Thymus (tissue), 11 donors: ENCODE results near the gene RUFY2. TPM values are rescaled to one million over a fixed set of nuclear protein-coding genes. Genes with fewer than 3 reads are reported as not detected.

Experiments used
- DNase-seq, 9 donors: peaks; one replicate each; pipeline ENCODE4 v3.0.0-alpha.2; 2013; ENCODE audit warnings: low spot score in 9 of 9, low read depth in 6 of 9, missing footprints in 1 of 9
- H3K27ac ChIP-seq, 2 donors: one replicate each; pipeline ENCODE4 v1.5.1; 2013; ENCODE audit warnings: control low read depth in 1 of 2, low read depth in 1 of 2, low read length in 1 of 2, mild to moderate bottlenecking in 1 of 2, moderate library complexity in 1 of 2
- H3K27me3 ChIP-seq, 2 donors: one replicate each; pipeline ENCODE4 v1.5.1; 2013; ENCODE audit warnings: low read length in 1 of 2; ENCODE audit not compliant: control insufficient read depth in 2 of 2, insufficient read depth in 1 of 2
- H3K36me3 ChIP-seq, 2 donors: one replicate each; pipeline ENCODE4 v1.5.1; 2013; ENCODE audit warnings: low read length in 1 of 2, mild to moderate bottlenecking in 1 of 2, moderate library complexity in 1 of 2; ENCODE audit not compliant: control insufficient read depth in 2 of 2, insufficient read depth in 2 of 2
- H3K4me1 ChIP-seq, 2 donors: one replicate each; pipeline ENCODE4 v1.5.1; 2013; ENCODE audit warnings: low read length in 2 of 2; ENCODE audit not compliant: control insufficient read depth in 2 of 2, insufficient read depth in 2 of 2
- H3K4me3 ChIP-seq, 2 donors: one replicate each; pipeline ENCODE4 v1.5.1; 2013; ENCODE audit warnings: low read length in 2 of 2, control low read depth in 1 of 2, mild to moderate bottlenecking in 1 of 2
- H3K9me3 ChIP-seq, 2 donors: one replicate each; pipeline ENCODE4 v1.5.1; 2013; ENCODE audit warnings: low read length in 1 of 2, mild to moderate bottlenecking in 1 of 2; ENCODE audit not compliant: control insufficient read depth in 2 of 2, insufficient read depth in 1 of 2
- WGBS: extraction: QIAGEN DNeasy Blood & Tissue Kit; methylation state at CpG from one replicate; pipeline ENCODE4 v1.1.7; 2013; 5-methylcytosine and 5-hydroxymethylcytosine counted together
- polyA plus RNA-seq: library from polyadenylated mRNA; stranded (reverse); fragments of 200-250 nt; gene quantifications from one replicate; pipeline ENCODE4 v1.2.3, GENCODE V29; 2013
- total RNA-seq: library from RNA; stranded (reverse); fragments of 120-200 nt; gene quantifications from one replicate; pipeline ENCODE4 v1.2.4, GENCODE V29; 2013
- donor health status: healthy.

Gene RUFY2
- total and polyA plus RNA-seq, 2 donors = 11.5 to 12.2 TPM

DNA sequence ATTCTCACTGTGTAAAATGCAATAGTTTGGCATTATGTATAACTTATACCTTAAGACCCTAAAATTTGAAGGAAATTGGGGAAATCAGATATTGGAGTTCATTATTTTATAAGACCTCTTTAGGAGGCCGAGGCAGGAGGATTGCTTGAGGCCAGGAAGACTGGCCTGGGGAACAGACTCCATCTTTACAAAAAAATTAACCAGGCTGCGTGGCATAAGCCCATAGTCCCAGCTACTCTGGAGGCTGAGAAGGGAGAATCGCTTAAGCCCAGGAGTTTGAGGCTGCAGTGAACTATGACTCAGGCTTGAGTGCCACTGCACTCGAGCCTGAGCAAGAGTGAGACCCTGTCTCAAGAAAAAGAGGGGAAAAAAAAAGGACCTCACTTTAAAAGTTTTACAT lies 60.3 kb downstream of the RUFY2 start:
- Histone ChIP-seq H3K4me3 (no peak overlapping the region), H3K27ac (no peak overlapping the region), H3K4me1 (no peaks in the 10 kb centered on the region), H3K36me3 (peaks cover 8 to 50% of the 10 kb centered on the region in 2 donors), H3K9me3 (no peaks in the 10 kb centered on the region), H3K27me3 (no peaks in the 10 kb centered on the region)
- no peak for DNase-seq
- 97% methylated on average over 4 of the region's 4 CpGs for WGBS

DNA sequence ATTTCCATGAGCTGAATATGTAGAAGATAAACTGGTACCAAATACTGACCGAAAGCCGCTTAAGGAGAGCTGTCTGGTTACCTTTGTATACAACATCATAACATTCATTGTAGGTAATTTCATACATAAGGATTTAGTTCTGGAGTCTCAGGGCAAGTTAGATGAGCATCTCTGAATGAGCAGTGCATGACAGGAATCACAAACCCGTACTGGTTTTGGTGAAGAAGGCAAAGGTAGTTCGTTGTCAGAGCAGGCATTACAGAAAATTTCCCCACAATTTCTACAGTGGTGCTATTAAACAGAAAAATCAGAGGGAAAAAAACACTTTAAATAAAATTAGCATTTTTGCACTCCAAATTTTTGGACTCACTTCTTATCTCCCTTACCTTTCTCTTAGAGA lies 61.5 kb downstream of the RUFY2 start:
- WGBS = 97% methylated on average over 4 of the region's 4 CpGs
- peaks cover 10 to 61% of the 10 kb centered on the region in 2 donors for H3K36me3 ChIP-seq
- H3K27ac ChIP-seq = no peak overlapping the region
- no peaks in the 10 kb centered on the region for H3K9me3 ChIP-seq
- H3K27me3 ChIP-seq = no peaks in the 10 kb centered on the region
- no peaks in the 10 kb centered on the region for H3K4me1 ChIP-seq
- no peak overlapping the region for H3K4me3 ChIP-seq
- no peak for DNase-seq

DNA sequence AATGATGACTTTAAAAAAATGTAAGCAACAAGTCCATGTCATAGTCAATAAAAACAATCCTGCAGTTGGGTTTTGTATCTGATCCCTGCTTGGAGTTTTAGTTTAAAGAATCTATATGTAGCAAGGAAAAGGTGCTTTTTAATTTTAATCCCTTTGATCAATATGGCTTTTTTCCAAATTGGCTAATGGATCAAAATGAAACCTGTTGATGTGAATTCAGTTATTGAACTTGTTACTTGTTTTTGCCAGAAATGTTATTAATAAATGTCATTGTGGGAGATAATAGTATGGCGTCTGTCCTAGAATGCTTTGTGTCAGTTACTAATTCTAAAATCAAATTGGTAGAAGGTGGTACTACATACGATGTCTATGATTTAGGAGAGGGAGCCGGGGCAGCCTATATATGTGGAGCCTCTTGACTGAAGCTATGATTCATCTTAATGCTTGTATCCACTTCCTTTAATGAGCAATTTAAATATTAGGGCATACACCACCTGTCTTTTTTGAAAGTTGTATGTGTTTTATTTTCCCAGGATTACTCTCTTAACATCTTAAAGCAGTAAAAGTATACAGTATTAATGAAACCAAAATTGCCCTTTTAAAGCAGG lies 64.1 kb downstream of the RUFY2 start:
- 98% methylated on average over 3 of the region's 3 CpGs for WGBS
- Histone ChIP-seq H3K36me3 (peaks cover 29 to 78% of the 10 kb centered on the region in 2 donors), H3K9me3 (no peaks in the 10 kb centered on the region)

DNA sequence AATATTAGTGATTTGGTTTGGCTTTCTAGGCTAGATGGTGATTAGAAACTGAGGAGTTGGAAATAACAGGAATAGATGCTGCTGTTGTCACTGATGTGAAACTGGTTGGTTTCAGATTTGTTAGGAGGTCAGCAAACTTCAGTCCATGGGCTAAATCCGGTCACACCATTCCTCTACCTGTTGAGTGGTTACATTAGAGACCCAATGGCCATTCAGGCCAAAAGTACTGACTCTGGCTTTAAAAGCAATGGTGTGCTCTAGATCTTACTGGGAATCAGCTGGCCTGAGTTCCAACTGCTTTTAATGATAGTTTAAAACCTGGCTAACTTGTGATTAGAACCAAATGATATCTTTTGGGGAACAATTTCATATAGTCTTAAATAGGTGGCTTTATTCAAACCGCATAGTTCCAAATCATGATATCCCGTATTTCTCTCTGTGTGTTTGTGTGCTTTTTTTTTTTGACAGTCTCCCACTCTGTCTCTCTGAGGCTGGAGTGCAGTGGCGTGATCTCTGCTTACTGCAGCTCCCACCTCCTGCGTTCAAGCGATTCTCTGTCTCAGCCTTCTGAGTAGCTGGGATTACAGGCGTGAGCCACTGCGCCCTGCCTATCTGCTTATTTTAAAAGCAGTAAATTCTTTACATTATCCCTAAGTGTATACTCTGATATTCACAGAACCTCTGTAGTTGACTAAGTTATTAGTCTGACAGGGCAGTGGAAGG lies 66.6 kb downstream of the RUFY2 start:
- no peak overlapping the region for H3K27ac ChIP-seq
- over 99% methylated on average over 8 of the region's 8 CpGs for WGBS
- H3K4me1 ChIP-seq = peaks cover 10 to 11% of the 10 kb centered on the region in 2 donors
- DNase-seq = no peak
- H3K36me3 ChIP-seq = peaks cover 30 to 85% of the 10 kb centered on the region in 2 donors
- no peaks in the 10 kb centered on the region for H3K9me3 ChIP-seq
- H3K27me3 ChIP-seq = no peaks in the 10 kb centered on the region
- no peak overlapping the region for H3K4me3 ChIP-seq

More for the DNA sequence above, 64.1 kb downstream of the RUFY2 start:
- no peak for DNase-seq
- H3K27me3 ChIP-seq = no peaks in the 10 kb centered on the region
- H3K4me1 ChIP-seq = no peaks in the 10 kb centered on the region
- H3K27ac ChIP-seq = no peak overlapping the region
- no peak overlapping the region for H3K4me3 ChIP-seq

DNA sequence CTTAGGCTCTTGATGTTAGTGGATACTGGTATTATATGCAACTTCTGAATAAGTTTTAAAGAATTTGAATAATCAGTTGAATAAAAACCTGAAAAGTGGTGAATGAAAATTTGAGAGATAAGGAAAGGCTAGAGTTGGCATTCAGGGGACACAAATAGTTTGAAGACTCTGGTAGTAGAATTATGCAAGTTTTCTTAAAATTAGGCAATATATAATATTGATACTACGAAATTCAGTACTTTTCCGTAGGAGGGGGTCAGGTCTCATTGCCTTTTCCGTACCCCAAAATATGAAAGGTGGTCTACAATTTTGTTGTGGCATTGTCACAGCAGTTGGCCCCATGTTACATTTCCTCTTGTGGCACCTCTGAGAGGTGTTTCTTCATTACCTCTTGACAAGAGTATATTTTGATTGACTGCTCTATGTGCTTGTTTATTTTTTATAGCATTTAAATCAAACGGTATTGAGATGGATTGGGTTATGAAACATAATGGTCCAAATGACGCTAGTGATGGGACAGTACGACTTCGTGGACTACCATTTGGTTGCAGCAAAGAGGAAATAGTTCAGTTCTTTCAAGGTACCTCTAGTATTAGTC lies 70.2 kb downstream of the RUFY2 start:
- no peaks in the 10 kb centered on the region for H3K9me3 ChIP-seq
- H3K36me3 ChIP-seq = peaks cover 27 to 52% of the 10 kb centered on the region in 2 donors
- H3K27ac ChIP-seq = no peak overlapping the region
- H3K4me1 ChIP-seq = peaks cover 12% of the 10 kb centered on the region in 2 donors
- no peak overlapping the region for H3K4me3 ChIP-seq
- WGBS = 78% methylated on average over 7 of the region's 7 CpGs
- H3K27me3 ChIP-seq = no peaks in the 10 kb centered on the region
- DNase-seq = no peak

DNA sequence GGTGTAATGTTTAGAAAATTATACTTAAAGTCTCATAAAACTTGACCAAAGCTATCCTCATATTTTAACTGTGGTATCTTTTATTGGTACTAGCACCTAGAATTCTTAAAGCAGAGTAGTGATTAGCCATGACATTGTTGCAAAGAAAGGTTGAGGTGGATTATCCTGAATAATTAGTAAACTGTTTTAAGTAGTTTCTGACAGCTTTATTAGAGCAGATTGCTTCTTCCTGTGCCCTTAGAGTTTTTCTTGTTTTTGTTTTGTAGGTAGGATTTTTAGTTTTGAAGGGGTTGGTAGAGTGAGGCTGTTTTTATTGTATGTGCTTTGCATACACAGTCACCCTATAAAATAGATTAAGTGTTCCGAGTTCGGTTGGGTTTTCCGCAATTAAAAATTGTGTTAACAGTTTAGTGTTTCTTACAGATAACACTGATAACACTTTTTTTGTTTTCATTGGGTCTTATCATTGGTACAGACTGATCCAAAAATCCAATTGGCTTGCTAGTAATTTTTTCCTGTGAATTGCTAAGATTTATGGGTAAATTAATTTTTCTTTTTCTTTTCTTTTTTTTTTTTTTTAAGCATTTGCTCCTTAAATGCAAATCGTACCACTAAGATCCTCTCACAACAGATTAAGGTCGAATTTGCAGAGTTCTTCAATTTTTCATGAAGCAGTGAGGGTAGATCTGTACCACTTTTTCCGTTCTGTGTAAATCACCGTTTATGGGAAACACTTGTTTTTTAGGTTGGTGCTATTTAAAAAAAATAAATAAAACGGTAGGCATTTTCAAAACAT lies 72.2 kb downstream of the RUFY2 start:
- peaks cover 15 to 32% of the 10 kb centered on the region in 2 donors for H3K36me3 ChIP-seq
- peak in 1 of 9 donors; percentile 18 for DNase-seq

DNA sequence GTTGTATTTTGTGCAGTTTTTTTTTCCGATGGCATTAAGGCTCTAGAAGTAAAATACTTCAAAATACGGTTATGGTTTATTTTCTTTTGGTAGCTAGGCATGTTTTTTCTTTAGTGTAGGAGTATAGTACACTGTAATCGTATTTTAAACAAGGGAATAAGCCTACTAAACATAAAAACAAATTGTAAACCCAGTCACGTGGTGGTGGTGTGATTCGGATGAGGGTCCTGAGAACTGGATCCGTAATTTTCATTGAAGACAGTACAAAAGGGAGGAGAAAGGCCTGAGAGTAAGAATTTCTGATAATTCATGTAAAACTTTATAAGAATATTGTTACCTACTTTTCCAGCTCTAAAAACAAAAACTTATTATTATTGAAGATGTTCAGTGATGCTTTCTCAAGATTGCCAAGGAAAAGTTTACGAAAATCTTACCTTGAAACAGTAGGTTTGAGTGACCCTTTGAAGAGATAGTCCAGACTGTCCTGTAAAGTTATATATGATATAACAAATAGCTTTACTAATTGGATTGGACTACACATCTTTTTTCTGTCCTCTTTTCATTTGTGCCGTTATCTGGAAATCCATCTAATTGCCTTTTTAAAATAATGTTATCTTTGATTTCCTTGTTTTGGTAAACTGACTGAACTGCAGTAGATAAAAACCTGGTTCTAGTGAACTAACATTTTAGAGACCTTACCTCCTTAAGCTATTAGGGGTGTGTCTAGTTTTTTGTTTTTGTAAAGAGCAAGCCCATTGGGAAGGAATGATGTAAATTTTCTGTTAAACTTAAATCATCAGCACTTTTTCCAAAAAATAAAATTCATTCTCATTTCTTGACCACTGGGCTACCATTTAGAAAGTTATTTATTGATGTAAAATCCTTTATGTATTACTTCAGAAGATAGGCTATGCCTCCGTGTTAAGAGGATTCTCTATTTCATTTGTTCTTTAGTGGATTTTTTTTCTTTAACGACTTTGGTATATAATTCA lies 73.3 kb downstream of the RUFY2 start:
- Histone ChIP-seq H3K4me3 (peak overlapping the region; percentile 88 to 99), H3K4me1 (peaks cover 14 to 22% of the 10 kb centered on the region in 2 donors), H3K27me3 (no peaks in the 10 kb centered on the region), H3K27ac (peak overlapping the region in 1 of 2 donors; percentile 100), H3K9me3 (no peaks in the 10 kb centered on the region), H3K36me3 (peaks cover 7 to 20% of the 10 kb centered on the region in 2 donors)
- peak in 1 of 9 donors; percentile 17 for DNase-seq
- 1% methylated on average over 10 of the region's 10 CpGs for WGBS

More for the DNA sequence above, 72.2 kb downstream of the RUFY2 start:
- peak overlapping the region; percentile 88 to 99 for H3K4me3 ChIP-seq
- H3K4me1 ChIP-seq = peaks cover 14 to 22% of the 10 kb centered on the region in 2 donors
- WGBS = 4% methylated on average over 8 of the region's 8 CpGs
- H3K9me3 ChIP-seq = no peaks in the 10 kb centered on the region
- H3K27me3 ChIP-seq = no peaks in the 10 kb centered on the region
- H3K27ac ChIP-seq = no peak overlapping the region

DNA sequence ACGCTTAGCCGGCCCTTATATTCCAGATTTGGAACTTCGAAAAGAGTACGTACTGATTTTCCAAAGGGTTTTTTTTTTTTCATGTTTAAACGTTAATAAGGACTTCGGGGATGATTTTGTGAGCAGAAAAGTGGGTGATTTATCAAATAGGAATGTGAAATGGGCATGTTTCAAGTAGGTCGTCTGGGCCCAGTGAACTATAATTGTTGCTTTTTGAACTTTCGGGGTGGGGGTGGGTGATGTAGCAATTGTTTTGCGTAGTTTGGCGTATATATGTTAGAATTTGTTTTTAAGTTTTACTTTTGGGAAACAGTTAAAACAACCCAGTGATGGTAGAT lies 74.0 kb downstream of the RUFY2 start:
- H3K27me3 ChIP-seq = no peaks in the 10 kb centered on the region
- peak overlapping the region; percentile 88 to 99 for H3K4me3 ChIP-seq
- peaks cover 18 to 25% of the 10 kb centered on the region in 2 donors for H3K4me1 ChIP-seq
- peak overlapping the region; percentile 100 for H3K27ac ChIP-seq
- peaks cover 4 to 15% of the 10 kb centered on the region in 2 donors for H3K36me3 ChIP-seq
- DNase-seq = no peak
- 0% methylated on average over 10 of the region's 10 CpGs for WGBS
- no peaks in the 10 kb centered on the region for H3K9me3 ChIP-seq
